ENCODE results near the gene MYH8. TPM values are rescaled to one million over a fixed set of nuclear protein-coding genes. Genes with fewer than 3 reads are reported as not detected.

The MYH8 gene
- total and polyA plus RNA-seq, 10 of the 15 experiments (the other 5 are each of a cell fraction or from before 2014, with no cell fraction given), result 0.01 to 0.03 TPM; not detected in 8

DNA sequence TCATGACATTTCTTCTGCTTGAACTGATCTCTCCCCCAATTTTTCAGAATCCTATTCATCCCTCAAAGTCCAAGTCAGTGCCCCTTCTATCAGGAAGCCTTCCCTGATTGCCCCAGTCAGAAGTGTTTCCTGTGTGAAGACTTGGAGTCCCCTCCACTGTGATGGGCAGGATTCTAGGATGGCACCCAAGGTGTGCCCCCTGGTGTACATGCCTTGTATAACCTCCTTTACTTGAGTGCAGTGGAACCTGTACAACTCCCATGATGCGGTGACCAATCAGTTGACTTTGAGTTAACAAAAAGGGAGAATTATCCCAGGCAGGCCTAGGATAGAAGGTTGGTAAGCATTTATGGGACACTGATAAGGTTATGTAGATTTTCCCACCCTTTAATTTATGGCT is 72.3 kb downstream of the MYH8 start:
- no peaks in the 10 kb centered on the region; a peak in 2 of 4 replicates for H3K27me3 ChIP-seq (replicated peaks in 1 of 2; ENCODE audit: control insufficient read depth in 2 of 2, insufficient read depth in 2 of 2, low read length in 1 of 2)
- H3K79me2 ChIP-seq (ENCODE audit: control insufficient read depth, insufficient read depth, low read length), result no peaks in the 10 kb centered on the region
- POLR2A ChIA-PET, result no interaction called here
- H3K36me3 ChIP-seq (ENCODE audit: control insufficient read depth in 2 of 2, insufficient read depth in 2 of 2, low read length in 1 of 2), result no peaks in the 10 kb centered on the region
- H3K4me3 ChIP-seq, result no peak overlapping the region
- no peak overlapping the region for H3K27ac ChIP-seq (ENCODE audit: control insufficient read depth, insufficient read depth)
- H3K9ac ChIP-seq (ENCODE audit: control insufficient read depth, insufficient read depth, low read length), result no peak overlapping the region
- intact Hi-C loops (cut with micrococcal nuclease; ENCODE audit: unreplicated experiment) (loop anchor here (5.0 kb wide), 1 partner anchor 382 kb away; no protein-coding TSS in a partner anchor), in situ Hi-C loops (cut with MboI) (no loop called here)
- no TSS peak for BruUV-seq (replicated peaks)
- ATAC-seq (peak; percentile 65), DNase-seq (ENCODE audit: low read depth, low spot score) (no peak), FAIRE-seq (no peak)
- H3K4me1 ChIP-seq (ENCODE audit: control insufficient read depth, insufficient read depth, low read length), result no peaks in the 10 kb centered on the region
- SMC1A ChIA-PET (ENCODE audit: uncharacterized antibody, unreplicated experiment), result no interaction called here
- CTCF ChIA-PET, result interaction anchor here (1.0 kb wide), 1 partner anchor 267 kb away, joined by 4 read pairs; no protein-coding TSS in a partner anchor
- TF ChIP-seq, protein P1, sequence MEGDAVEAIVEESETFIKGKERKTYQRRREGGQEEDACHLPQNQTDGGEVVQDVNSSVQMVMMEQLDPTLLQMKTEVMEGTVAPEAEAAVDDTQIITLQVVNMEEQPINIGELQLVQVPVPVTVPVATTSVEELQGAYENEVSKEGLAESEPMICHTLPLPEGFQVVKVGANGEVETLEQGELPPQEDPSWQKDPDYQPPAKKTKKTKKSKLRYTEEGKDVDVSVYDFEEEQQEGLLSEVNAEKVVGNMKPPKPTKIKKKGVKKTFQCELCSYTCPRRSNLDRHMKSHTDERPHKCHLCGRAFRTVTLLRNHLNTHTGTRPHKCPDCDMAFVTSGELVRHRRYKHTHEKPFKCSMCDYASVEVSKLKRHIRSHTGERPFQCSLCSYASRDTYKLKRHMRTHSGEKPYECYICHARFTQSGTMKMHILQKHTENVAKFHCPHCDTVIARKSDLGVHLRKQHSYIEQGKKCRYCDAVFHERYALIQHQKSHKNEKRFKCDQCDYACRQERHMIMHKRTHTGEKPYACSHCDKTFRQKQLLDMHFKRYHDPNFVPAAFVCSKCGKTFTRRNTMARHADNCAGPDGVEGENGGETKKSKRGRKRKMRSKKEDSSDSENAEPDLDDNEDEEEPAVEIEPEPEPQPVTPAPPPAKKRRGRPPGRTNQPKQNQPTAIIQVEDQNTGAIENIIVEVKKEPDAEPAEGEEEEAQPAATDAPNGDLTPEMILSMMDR (IDR thresholded peaks at IDR 0.05 in 2 of 3, conservative IDR thresholded peaks at IDR 0.05 in 1 of 3; ENCODE audit: control insufficient read depth in 2 of 3, extremely low read depth in 1 of 3, insufficient read depth in 1 of 3, low read depth in 3 of 3, low read length in 3 of 3), result peak; percentile 19 to 45 (median 28); a peak in 3 of 6 replicates
- TF ChIP-seq ESRRA (IDR thresholded peaks at IDR 0.05; ENCODE audit: low read length) (no peak), SMC3 (IDR thresholded peaks at IDR 0.05; ENCODE audit: borderline replicate concordance, low read length) (peak; percentile 36; the same call in 1 of the 2 replicates)
- RAD21 ChIA-PET (ENCODE audit: unreplicated experiment), result no interaction called here
- no peak overlapping the region for H3K4me2 ChIP-seq (ENCODE audit: control insufficient read depth, insufficient read depth)
- no peak overlapping the region for H2AFZ ChIP-seq (ENCODE audit: control insufficient read depth, low read depth, low read length)
- WGBS (ENCODE audit: insufficient coverage, insufficient replicate concordance, low lambda C conversion rate, missing lambda C conversion rate), result 0% methylated on average over 1 of the region's 1 CpG
- H4K20me1 ChIP-seq (ENCODE audit: control insufficient read depth, insufficient read depth), result no peaks in the 10 kb centered on the region
- no peaks in the 10 kb centered on the region for H3K9me3 ChIP-seq (replicated peaks; ENCODE audit: control insufficient read depth, insufficient read depth, low read length)

GRCh38 chr17:10344816-10345215 is 76.9 kb downstream of the MYH8 start:
- ChIA-PET CTCF (interaction anchor here (0.9 to 1.1 kb wide), 2 partner anchors 19 to 416 kb away, joined by 3 read pairs; no protein-coding TSS in a partner anchor), RAD21 (ENCODE audit: unreplicated experiment) (no interaction called here), SMC1A (ENCODE audit: uncharacterized antibody, unreplicated experiment) (interaction anchor here (0.7 kb wide), 1 partner anchor 13 kb away, joined by 4 read pairs; no protein-coding TSS in a partner anchor), POLR2A (no interaction called here)
- H3K27me3 ChIP-seq (replicated peaks in 1 of 2; ENCODE audit: control insufficient read depth in 2 of 2, insufficient read depth in 2 of 2, low read length in 1 of 2), result no peaks in the 10 kb centered on the region; a peak in 2 of 4 replicates
- WGBS (ENCODE audit: insufficient coverage, insufficient replicate concordance, low lambda C conversion rate, missing lambda C conversion rate), result 29% methylated on average over 3 of the region's 3 CpGs
- no peaks in the 10 kb centered on the region for H3K36me3 ChIP-seq (ENCODE audit: control insufficient read depth in 2 of 2, insufficient read depth in 2 of 2, low read length in 1 of 2)
- intact Hi-C loops (cut with micrococcal nuclease; ENCODE audit: unreplicated experiment), result loop anchor here (5.0 kb wide), 1 partner anchor 378 kb away; no protein-coding TSS in a partner anchor
- no TSS peak for BruUV-seq (replicated peaks)
- H2AFZ ChIP-seq (ENCODE audit: control insufficient read depth, low read depth, low read length), result no peak overlapping the region
- no peak for FAIRE-seq
- no peak overlapping the region for H3K27ac ChIP-seq (ENCODE audit: control insufficient read depth, insufficient read depth)
- no peaks in the 10 kb centered on the region for H3K79me2 ChIP-seq (ENCODE audit: control insufficient read depth, insufficient read depth, low read length)
- H3K4me2 ChIP-seq (ENCODE audit: control insufficient read depth, insufficient read depth), result no peak overlapping the region
- no peaks in the 10 kb centered on the region for H4K20me1 ChIP-seq (ENCODE audit: control insufficient read depth, insufficient read depth)
- no peaks in the 10 kb centered on the region for H3K9me3 ChIP-seq (replicated peaks; ENCODE audit: control insufficient read depth, insufficient read depth, low read length)
- H3K9ac ChIP-seq (ENCODE audit: control insufficient read depth, insufficient read depth, low read length), result no peak overlapping the region
- no peak overlapping the region for H3K4me3 ChIP-seq
- in situ Hi-C loops (cut with MboI), result no loop called here
- DNase-seq (ENCODE audit: low read depth, low spot score), result no peak
- no peaks in the 10 kb centered on the region for H3K4me1 ChIP-seq (ENCODE audit: control insufficient read depth, insufficient read depth, low read length)
- no peak for ATAC-seq
- no peak for TF ChIP-seq YBX1 (IDR thresholded peaks at IDR 0.05)
- TF ChIP-seq ATF2 (IDR thresholded peaks at IDR 0.05; ENCODE audit: low read length), result no peak
- TF ChIP-seq ZZZ3 (IDR thresholded peaks at IDR 0.05; ENCODE audit: control insufficient read depth, insufficient read length, low read depth), result no peak
- TF ChIP-seq BHLHE40 (IDR thresholded peaks at IDR 0.05; ENCODE audit: borderline replicate concordance in 1 of 2, low read depth in 2 of 2, low read length in 1 of 2), result no peak
- TF ChIP-seq MTA2 (IDR thresholded peaks at IDR 0.05; ENCODE audit: low read depth), result no peak
- TF ChIP-seq RAD51 (IDR thresholded peaks at IDR 0.05), result no peak
- TF ChIP-seq JUNB (IDR thresholded peaks at IDR 0.05), result no peak
- TF ChIP-seq BCL3 (IDR thresholded peaks at IDR 0.05; ENCODE audit: borderline replicate concordance, insufficient read depth, low read depth, low read length, poor library complexity, severe bottlenecking), result no peak
- no peak for TF ChIP-seq SREBF1 (IDR thresholded peaks at IDR 0.05; ENCODE audit: low read length)
